ENCODE measurements around the gene FAM234B.
A peak's percentile ranks its signal among the peaks of the same experiment; 100 is the strongest.

FAM234B gene

GRCh38 chr12:13128291-13128965, 84.2 kb downstream of the FAM234B start:
- Histone ChIP-seq H3K4me2 (ENCODE audit: low read depth, low read length, poor library complexity, severe bottlenecking) (no peak overlapping the region), H3K27me3 (ENCODE audit: insufficient read depth, low read length, poor library complexity, severe bottlenecking) (no peaks in the 10 kb centered on the region)
- no peak for TF ChIP-seq CTCF (conservative IDR thresholded peaks at IDR 0.05; ENCODE audit: low read length)
- TF ChIP-seq EZH2phosphoT487 (IDR thresholded peaks at IDR 0.05; ENCODE audit: borderline replicate concordance), result no peak

GRCh38 chr12:13130981-13131380, 86.8 kb downstream of the FAM234B start:
- peak overlapping the region; percentile 37 for H3K9ac ChIP-seq (ENCODE audit: low read depth, low read length, poor library complexity, severe bottlenecking)
- H3K4me2 ChIP-seq (ENCODE audit: low read depth, low read length, poor library complexity, severe bottlenecking), result peak overlapping the region; percentile 7
- H3K27me3 ChIP-seq (ENCODE audit: insufficient read depth, low read length, poor library complexity, severe bottlenecking), result no peaks in the 10 kb centered on the region

More at GRCh38 chr12:13128291-13128965, 84.2 kb downstream of the FAM234B start:
- Histone ChIP-seq H3K79me2 (ENCODE audit: insufficient read depth, low read length) (no peaks in the 10 kb centered on the region), H3K9ac (ENCODE audit: low read depth, low read length, poor library complexity, severe bottlenecking) (no peak overlapping the region), H2AFZ (ENCODE audit: low read length) (0 out of 2 replicates have a peak overlapping the region, but pooled peaks have one; percentile 25), H3K4me3 (ENCODE audit: low read length, poor library complexity, severe bottlenecking) (no peak overlapping the region), H3F3A (ENCODE audit: low read depth) (no peaks in the 10 kb centered on the region; the same call in 1 of the 2 replicates), H3K4me1 (ENCODE audit: insufficient read depth, low read length, poor library complexity, severe bottlenecking) (no peaks in the 10 kb centered on the region), H3K36me3 (ENCODE audit: insufficient read depth, low read length) (no peaks in the 10 kb centered on the region), H4K20me1 (ENCODE audit: insufficient read depth, low read length, poor library complexity, severe bottlenecking) (no peaks in the 10 kb centered on the region), H3K9me2 (replicated peaks; ENCODE audit: low read depth, low read length) (no peaks in the 10 kb centered on the region), H3K9me3 (ENCODE audit: insufficient read depth, low read depth, low read length) (no peaks in the 10 kb centered on the region)

More at GRCh38 chr12:13130981-13131380, 86.8 kb downstream of the FAM234B start:
- H3K79me2 ChIP-seq (ENCODE audit: insufficient read depth, low read length), result no peaks in the 10 kb centered on the region
- no peaks in the 10 kb centered on the region for H4K20me1 ChIP-seq (ENCODE audit: insufficient read depth, low read length, poor library complexity, severe bottlenecking)
- H3F3A ChIP-seq (ENCODE audit: low read depth), result no peaks in the 10 kb centered on the region; the same call in 1 of the 2 replicates
- no peaks in the 10 kb centered on the region for H3K9me2 ChIP-seq (replicated peaks; ENCODE audit: low read depth, low read length)
- no peak for TF ChIP-seq CTCF (conservative IDR thresholded peaks at IDR 0.05; ENCODE audit: low read length)
- H3K36me3 ChIP-seq (ENCODE audit: insufficient read depth, low read length), result no peaks in the 10 kb centered on the region
- H2AFZ ChIP-seq (ENCODE audit: low read length), result peak overlapping the region; percentile 61; the same call in 1 of the 2 replicates
- no peak overlapping the region for H3K4me3 ChIP-seq (ENCODE audit: low read length, poor library complexity, severe bottlenecking)
- H3K9me3 ChIP-seq (ENCODE audit: insufficient read depth, low read depth, low read length), result no peaks in the 10 kb centered on the region
- no peaks in the 10 kb centered on the region for H3K4me1 ChIP-seq (ENCODE audit: insufficient read depth, low read length, poor library complexity, severe bottlenecking)
